ENCODE measurements around the gene TINAG.

- TF ChIP-seq, protein P1, sequence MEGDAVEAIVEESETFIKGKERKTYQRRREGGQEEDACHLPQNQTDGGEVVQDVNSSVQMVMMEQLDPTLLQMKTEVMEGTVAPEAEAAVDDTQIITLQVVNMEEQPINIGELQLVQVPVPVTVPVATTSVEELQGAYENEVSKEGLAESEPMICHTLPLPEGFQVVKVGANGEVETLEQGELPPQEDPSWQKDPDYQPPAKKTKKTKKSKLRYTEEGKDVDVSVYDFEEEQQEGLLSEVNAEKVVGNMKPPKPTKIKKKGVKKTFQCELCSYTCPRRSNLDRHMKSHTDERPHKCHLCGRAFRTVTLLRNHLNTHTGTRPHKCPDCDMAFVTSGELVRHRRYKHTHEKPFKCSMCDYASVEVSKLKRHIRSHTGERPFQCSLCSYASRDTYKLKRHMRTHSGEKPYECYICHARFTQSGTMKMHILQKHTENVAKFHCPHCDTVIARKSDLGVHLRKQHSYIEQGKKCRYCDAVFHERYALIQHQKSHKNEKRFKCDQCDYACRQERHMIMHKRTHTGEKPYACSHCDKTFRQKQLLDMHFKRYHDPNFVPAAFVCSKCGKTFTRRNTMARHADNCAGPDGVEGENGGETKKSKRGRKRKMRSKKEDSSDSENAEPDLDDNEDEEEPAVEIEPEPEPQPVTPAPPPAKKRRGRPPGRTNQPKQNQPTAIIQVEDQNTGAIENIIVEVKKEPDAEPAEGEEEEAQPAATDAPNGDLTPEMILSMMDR (conservative IDR thresholded peaks at IDR 0.05): no peak
- TF ChIP-seq ZFX (IDR thresholded peaks at IDR 0.05): no peak
Measured at GRCh38 chr6:54289426-54289825, 18.8 kb upstream of the TINAG start.
